ENCODE measurements around the gene ARHGEF37.
"Not testable (repeated sequence)": the region's sequence is repeated elsewhere in the genome, so short reads cannot be mapped to it uniquely, and the experiment has no call there.

The ARHGEF37 gene

DNA sequence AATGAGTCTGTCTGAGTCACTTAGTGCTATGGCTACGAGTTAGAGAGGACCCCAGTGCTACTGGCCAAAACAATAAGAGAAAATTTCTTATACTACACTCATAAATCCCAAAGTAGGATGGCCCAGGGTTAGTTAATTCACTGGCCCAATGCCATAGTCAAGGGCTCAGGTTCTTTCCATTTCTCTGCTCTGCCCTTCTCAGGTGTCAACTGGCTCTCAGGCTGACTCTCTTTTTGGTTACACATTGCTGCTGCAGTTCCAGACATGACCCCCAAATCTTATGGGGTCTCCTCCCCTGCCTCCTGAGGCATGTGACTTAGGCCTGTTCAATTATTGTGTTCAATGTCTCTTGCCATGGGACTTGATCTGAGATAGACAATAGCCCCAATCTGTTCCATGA lies 70.4 kb downstream of the ARHGEF37 start:
- DNase-seq: no peak

DNA sequence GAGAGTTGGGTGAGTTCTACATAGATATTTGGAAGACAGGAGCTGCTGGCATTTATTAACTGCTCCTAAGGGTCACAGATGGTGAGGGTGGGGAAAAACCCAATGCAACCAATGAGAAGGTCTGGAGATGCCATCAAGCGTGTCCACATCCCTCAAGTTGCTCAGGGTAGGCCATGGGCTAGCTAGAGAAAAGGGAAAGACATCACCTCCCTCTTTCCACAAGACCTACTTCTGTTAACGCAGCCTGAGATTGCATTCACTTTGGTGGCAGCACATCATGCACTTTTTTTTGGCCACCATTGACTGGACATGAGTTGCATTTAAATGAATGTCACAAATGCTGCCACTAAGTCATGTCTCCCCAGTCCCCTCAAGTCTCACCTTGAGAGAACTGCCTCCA lies 71.4 kb downstream of the ARHGEF37 start:
- no peak for DNase-seq

DNA sequence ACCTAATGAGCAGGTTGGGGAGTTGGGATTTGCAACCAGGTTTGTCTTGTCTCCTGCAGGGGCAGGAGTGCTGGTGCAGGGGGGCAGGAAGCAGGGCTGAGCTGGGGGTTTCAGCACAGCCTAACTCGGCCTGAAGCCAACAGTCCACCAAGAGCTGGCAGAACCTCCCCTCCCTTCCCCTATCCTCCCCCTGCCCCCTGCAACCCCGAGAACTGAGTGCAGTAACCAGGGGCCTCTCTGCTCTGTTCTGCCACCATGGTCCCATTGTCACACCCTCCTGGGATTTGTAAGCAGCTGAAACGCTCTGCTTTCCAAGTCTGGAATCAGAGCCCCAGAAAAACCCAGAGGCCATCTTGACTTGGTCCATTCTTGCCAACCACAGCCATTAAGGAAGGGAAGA lies 72.9 kb downstream of the ARHGEF37 start:
- DNase-seq: no peak

- no peak for DNase-seq
Measured at GRCh38 chr5:149654883-149655505, 73.7 kb downstream of the ARHGEF37 start.

DNA sequence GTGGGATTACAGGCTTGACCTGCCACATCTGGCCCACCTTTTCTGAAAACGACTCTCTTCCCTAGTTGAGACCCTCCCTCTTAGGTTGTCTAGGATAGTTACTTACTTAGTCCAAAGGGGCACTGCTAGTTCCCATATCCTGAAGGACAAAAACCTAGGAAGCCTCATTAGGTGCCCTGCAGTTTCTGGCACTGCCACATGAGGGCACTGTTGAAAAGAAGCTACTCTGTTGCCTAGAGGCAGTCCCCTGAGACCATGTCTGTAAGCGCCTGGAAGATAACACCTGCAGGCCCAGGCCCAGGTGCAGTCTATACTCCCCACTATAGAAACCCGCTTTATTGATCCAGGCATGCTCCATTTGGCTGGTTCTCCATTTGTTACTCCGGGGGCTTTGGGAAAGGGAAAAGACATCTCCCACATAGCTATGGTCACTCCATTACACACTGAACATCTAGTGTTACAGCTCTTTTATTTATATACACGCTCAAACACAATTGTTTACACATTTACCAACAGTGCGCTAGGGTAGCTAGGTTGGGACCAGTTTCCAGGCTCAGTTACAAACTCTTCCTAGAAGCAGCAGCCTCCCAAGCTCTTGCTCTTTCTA lies 75.4 kb downstream of the ARHGEF37 start:
- DNase-seq: no peak

- no peak for DNase-seq
Measured at GRCh38 chr5:149657324-149657723, 76.0 kb downstream of the ARHGEF37 start.

- no peak for DNase-seq
Measured at GRCh38 chr5:149658299-149658698, 77.0 kb downstream of the ARHGEF37 start.

- no peak for DNase-seq
Measured at GRCh38 chr5:149664083-149664482, 82.8 kb downstream of the ARHGEF37 start.

- no peak for DNase-seq
Measured at GRCh38 chr5:149664666-149665415, 83.5 kb downstream of the ARHGEF37 start.

GRCh38 chr5:149665416-149666175 lies 84.3 kb downstream of the ARHGEF37 start:
- DNase-seq: no peak

- no peak for DNase-seq
Measured at GRCh38 chr5:149666212-149666852, 85.0 kb downstream of the ARHGEF37 start.

DNA sequence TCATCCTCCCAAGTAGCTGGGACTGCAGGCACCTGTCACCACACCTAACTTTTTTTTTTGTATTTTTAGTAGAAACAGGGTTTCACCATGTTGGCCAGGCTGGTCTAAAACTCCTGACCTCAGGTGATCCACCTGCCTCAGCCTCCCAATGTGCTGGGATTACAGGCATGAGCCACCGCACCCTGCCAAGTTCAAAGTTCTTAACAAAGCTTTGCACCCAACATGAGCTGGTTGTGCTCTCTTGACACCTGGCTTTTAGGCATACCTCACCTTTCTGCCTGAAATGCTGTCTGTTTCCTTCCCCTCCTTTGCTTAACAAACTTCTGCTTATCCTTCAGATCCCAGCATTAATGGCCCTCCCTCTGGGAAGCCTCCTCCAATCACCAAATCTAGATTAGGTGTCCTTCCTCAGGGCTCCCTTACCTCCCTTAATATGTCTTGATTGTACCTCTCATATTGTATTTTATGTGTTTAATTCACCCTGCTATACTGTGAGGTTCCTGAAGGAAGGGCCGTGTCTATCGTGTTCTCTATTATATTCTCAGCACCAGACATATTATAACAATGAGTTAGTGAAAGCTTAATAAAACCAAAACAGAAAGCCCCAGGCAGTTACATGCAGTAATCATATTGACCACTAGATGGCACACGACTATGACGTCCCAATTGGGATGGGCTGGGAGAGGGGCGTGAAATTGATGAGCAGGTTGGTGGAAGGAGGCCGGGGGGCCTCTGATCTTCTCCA lies 86.0 kb downstream of the ARHGEF37 start:
- peak; percentile 8 for DNase-seq

GRCh38 chr5:149667829-149668330 lies 86.6 kb downstream of the ARHGEF37 start:
- DNase-seq: no peak

DNA sequence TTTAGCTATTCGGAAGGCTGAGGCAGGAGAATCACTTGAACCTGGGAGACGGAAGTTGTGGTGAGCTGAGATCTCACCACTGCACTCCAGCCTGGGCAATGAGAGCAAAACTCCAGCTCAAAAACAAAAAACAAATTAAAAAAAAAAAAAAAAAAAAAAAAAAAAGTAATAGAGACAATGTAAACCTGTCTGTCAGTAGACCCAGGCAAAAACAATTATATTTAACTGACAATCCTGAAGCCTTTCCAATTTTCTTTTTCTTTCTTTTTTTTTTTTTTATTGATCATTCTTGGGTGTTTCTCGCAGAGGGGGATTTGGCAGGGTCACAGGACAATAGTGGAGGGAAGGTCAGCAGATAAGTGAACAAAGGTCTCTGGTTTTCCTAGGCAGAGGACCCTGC lies 88.0 kb downstream of the ARHGEF37 start:
- DNase-seq: not testable (repeated sequence)

- no peak for DNase-seq
Measured at GRCh38 chr5:149671544-149671943, 90.2 kb downstream of the ARHGEF37 start.

GRCh38 chr5:149672701-149673476 lies 91.6 kb downstream of the ARHGEF37 start:
- DNase-seq: no peak

- no peak for DNase-seq
Measured at GRCh38 chr5:149674686-149675085, 93.4 kb downstream of the ARHGEF37 start.

- DNase-seq: no peak
Measured at GRCh38 chr5:149675610-149676201, 94.4 kb downstream of the ARHGEF37 start.

GRCh38 chr5:149677731-149678130 lies 96.4 kb downstream of the ARHGEF37 start:
- no peak for DNase-seq

Data from T1000 (cell line).